GM11168 (cell line): ENCODE measurements around the gene TRIM3.

ENCODE experiments used
- in situ Hi-C: fragments of 300-500 bp; cut with MboI; formaldehyde crosslinking; loops from one replicate; pipeline ENCODE4 v1.12.0; 2022; ENCODE audit warnings: low sequenced_read_pairs; ENCODE audit not compliant: unreplicated experiment

Gene TRIM3

GRCh38 chr11:6442441-6442840 is 31.3 kb downstream of the TRIM3 start:
- in situ Hi-C loops: loop anchor here (5.0 kb wide), 1 partner anchor 60 kb away; no protein-coding TSS in a partner anchor

DNA sequence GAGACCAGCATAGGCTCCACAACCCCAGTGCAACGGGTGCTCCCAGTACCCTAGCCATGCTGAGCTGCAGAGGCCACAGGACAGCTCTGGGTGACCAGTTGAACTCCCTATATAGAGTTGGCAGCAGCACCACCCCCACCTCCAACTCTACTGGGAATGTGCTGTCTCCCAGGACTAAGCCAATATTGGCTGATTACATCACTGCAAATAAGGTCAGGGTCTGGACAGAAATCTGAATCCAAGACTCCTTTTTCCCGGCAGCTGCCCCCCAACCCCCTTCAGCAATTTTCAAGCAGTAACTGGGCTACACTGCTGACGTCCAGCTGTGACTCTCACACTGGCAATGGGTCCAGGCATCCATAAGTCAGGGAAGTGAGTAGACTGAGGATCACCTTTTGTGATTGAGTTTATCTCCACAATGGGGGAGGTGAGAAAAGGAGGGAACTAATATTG is 32.8 kb downstream of the TRIM3 start, which contains the start of gene HPX:
HPX (minus strand) TSS at position 82 of the 453 bp plus-strand sequence; CDS start at position 58, 24 bp downstream.
- in situ Hi-C loops: loop anchor here (5.0 kb wide), 1 partner anchor 59 kb away; no protein-coding TSS in a partner anchor

- in situ Hi-C loops: no loop called here
Measured at GRCh38 chr11:6438979-6439571, 34.7 kb downstream of the TRIM3 start.

GRCh38 chr11:6437993-6438392 is 35.7 kb downstream of the TRIM3 start:
- in situ Hi-C loops: no loop called here

- in situ Hi-C loops: no loop called here
Measured at GRCh38 chr11:6437423-6437822, 36.3 kb downstream of the TRIM3 start.

DNA sequence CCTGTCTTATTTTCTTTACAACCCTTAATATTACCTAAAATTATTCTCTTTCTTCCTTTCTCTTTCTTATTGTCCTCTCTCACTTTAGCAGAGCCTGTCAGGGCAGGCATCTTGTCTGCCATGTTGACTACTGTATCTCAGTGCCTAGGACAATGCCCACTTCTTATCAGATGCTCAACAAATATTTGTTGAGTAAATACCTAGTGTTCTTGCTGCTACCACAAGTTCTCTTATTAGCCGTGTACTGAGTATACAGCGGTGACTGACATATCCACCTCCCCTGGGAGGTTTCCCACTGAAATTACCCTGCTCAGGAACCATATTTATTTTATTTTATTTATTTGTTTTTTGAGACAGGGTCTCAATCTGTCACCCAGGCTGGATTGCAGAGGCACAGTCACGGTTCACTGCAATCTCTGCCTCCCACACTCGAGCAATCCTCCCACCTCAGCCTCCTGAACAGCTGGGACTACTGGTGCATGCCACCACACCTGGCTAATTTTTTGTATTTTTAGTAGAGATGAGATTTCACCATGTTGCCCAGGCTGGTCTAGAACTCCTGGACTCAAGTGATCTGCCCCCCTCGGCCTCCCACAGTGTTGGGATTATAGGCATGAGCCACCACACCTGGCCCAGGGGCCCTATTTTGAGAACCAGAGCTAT is 39.6 kb downstream of the TRIM3 start:
- in situ Hi-C loops: no loop called here

DNA sequence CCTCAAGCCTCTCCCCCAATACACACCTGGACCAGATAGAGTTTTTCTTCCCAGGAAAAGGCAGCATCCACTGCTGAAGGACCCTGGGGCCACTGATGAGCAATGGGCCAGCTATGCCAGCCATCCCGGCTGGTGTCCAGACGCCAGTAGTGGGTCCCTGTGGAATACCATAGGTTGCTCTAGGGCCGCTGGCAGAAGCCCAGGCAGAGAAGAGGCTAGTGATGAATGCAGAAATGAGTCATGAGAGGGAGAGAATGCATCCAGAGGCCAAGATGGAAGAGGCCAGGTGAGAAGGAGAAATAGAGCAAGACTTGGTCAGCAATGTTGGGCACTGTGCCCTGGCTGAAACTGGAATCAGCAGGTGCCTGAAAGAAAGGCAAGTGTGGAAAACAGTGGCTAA is 41.9 kb downstream of the TRIM3 start:
- in situ Hi-C loops: no loop called here

- in situ Hi-C loops: no loop called here
Measured at GRCh38 chr11:6427516-6427915, 46.2 kb downstream of the TRIM3 start.

- in situ Hi-C loops: no loop called here
Measured at GRCh38 chr11:6420677-6421076, 53.1 kb downstream of the TRIM3 start.

DNA sequence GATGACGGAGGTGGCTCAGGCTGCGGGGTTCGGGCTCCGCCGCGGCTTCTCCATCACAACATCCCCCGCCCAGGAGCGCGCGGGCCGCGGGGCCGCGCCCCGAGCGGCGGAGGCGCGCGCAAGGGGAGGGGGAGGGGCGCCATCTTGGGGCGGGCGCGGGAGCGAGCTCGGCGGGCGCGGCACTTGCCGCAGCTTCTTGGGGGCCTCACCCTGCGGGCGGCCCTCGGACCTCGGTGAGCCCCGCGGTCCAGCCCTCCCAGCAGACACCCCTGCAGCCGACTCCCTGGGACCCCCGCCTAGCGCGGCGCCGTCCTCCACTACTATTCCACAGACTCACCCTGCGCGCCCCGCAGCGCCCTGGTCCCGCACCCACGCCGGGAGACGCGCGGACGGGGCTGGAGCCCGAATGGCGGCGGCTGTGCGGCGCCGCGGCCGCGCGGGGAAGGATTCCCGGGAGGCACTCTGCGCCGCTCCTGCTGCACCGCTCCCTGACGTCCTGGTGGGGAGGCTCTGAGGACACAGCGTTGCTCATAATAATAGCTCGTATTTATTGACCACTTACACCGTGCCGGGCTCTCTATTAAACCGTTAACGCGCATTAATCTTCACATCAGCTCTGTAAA is 54.6 kb downstream of the TRIM3 start, which contains the start of gene APBB1:
APBB1 (minus strand) TSS at position 86 of the 623 bp plus-strand sequence. CDS start 7,747 bp downstream, outside the sequence.
- in situ Hi-C loops: no loop called here

DNA sequence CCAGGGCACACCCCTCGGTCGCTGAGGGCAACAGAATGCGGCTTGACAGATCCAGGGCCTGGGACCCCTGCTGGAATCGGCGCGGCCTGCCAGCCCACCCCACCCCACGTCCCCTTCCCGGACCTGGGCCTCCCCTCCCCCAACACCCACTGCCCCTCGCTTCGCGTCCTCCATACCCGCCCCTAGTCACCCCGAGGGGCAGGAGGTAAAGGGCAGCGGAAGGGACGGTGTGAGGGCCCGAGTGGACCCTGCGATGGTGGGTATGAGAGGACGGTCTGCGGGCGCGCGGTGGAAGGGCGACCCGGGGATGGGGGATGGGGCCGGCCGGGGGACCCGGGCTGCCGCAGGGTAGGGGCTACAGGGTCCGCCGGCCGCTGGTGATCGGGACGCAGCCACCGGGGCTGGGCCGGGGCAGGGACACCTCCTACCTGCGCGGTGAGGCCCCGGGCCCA is 55.2 kb downstream of the TRIM3 start:
- in situ Hi-C loops: no loop called here

DNA sequence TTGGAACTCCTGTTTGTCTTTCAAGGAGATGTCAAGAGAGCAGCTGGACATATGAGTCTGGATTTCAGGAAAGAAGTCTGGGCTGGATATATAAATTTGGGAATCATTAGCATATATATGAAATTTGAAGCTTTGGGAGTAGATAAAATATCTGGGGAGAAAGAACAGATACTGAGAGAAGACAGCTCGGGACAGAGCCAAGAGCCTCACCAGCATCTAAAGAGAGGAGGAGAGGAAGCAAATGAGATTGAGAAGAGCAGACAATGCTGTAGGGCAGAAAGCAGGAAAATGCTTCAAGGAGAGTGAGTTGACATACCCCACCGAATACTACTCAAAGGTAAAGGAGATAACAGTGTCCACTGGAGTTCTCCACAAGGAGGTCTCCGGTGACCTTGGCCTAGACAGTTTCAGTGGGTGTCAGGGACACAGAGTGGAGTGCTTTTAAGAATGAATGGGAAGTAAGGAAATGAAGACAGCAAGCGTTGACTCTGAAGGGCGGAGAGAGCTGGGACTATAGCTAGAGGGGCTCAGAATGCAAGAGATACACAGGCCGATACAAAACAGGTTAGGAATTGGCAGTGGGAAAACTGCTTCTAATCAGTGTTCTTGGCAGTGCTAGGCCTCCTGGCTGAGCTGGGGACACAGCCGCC is 55.7 kb downstream of the TRIM3 start:
- in situ Hi-C loops: no loop called here

GRCh38 chr11:6415797-6416196 is 57.9 kb downstream of the TRIM3 start:
- in situ Hi-C loops: no loop called here

- in situ Hi-C loops: no loop called here
Measured at GRCh38 chr11:6414874-6415328, 58.8 kb downstream of the TRIM3 start.

GRCh38 chr11:6413791-6414201 is 59.9 kb downstream of the TRIM3 start:
- in situ Hi-C loops: no loop called here

DNA sequence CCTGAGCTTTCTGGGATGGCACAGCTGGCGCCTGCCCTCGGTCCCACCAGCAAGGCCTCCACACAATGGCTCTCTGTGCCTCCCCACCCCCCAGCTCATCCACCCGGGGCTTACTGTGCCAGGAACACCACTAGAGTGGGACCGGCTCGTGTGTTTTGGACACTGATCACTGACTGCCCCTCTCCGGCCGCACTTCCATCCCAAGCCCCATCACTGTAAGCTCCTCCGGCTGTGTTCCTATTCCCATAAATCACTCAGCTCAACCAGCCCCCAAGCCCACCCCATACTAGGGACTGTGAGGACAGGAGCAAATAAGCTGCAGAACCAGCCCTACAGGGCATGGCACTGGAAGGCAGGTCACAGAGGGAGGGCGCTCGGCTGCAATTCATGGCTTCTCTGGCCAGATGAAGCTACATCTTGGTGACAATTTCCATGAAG is 62.1 kb downstream of the TRIM3 start:
- in situ Hi-C loops: no loop called here

GRCh38 chr11:6410695-6411430 is 62.9 kb downstream of the TRIM3 start:
- in situ Hi-C loops: no loop called here

DNA sequence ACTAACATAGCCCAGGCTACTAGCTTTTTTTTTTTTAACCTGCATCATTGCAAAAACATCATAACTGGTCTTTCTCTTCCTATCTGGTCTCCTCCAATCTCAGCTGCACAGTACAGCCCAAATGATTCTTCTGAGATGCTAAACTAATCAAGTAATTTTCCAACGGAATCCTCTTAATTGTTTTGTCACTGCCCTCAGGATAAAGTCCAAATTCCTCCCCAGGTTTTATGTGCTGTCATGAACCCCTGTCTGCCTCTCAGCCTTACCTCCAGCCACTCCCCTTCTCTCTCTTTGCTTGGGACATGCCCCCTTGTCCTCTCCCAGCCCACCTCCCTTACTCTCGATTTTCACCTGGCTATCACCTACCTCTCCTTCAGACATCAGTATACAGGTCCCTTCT is 67.4 kb downstream of the TRIM3 start:
- in situ Hi-C loops: no loop called here

DNA sequence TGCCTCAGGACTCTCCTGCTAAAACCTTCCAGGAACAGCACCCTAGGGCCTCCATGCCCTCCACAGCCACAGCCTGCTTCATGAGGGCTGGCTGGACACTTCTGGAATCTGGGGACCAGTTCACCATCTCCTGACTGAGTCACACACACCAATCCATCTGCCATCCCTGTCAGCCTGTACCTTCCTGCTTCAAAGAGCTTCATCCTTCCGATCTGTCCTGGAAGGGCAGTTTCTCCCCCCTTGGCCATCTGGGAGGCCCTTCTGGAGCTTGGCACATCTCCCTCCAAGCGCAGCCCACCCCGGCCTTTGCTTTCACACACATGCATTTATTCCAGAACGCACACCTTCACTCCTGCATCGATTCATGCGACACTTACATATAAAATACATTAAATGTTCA is 67.9 kb downstream of the TRIM3 start:
- in situ Hi-C loops: no loop called here
